GM18870 (cell line): Measurements from ENCODE around the gene HTR6.

ENCODE experiments used
- ATAC-seq: cut with Tn5 transposase; IDR thresholded peaks from one replicate; pipeline ENCODE4 v1.9.1; 2021; ENCODE audit warnings: moderate library complexity; ENCODE audit not compliant: unreplicated experiment

The HTR6 gene

DNA sequence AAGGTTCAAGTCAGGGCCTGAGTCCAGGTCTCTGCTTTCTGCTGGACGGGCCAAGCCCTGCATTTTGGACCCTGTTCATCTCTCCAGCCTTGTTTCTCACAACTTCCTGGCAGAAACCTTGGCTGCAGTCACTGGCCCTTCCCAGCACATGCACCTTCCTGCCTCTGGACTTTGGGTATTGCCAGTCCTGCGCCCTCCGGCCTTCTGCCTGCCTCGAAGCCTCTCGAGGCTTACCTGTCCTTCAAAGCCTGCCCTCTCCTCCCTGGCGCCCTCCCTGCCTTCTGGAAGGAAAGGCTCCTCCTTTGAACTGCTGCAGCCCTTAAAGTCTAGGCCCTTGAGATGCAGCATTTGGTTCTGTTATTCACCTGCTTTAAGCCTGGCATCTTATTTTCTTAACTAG lies 52.8 kb downstream of the HTR6 start:
- no peak for ATAC-seq

GRCh38 chr1:19720174-19720573 lies 55.5 kb downstream of the HTR6 start:
- no peak for ATAC-seq

DNA sequence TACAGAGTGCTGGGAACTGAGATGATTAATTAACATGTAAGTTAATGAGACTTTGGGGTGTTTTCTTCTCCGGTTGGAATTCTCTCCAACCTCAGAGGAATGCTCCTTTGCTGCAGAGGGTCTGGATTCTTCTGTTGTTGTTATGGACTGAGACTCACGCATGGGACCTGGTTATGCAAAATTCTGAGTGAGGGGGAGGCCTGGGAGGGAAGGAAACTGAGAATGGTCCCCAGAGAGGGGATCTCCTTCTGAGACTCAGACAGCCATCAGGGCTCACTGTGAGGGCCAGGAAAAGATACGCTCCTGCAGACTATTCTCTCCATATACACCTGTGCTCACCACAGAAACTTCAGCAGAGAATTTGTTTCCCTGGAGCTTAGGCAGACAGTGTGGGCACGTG lies 56.3 kb downstream of the HTR6 start:
- ATAC-seq = no peak

DNA sequence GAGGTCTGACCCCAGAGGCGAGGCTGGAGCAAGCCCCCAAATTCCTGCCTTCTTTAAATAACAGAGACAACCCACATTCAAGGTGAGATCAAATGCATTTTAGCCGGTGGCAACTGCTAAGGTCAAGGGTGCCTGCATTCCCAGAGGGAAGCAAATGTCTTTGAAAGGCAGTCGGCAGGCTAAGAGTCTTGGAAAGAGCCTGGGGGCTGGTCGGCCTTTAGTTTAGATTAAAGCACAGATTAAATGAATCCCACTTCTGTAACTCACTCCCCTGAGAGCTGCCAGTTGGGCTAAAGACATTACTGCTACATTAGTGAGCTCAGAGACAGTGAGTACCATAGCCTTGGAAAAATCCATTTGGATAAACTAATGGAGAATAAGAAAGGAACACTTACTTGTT lies 59.2 kb downstream of the HTR6 start:
- ATAC-seq = no peak

GRCh38 chr1:19725606-19726005 lies 60.9 kb downstream of the HTR6 start:
- ATAC-seq = no peak

- no peak for ATAC-seq
Measured at GRCh38 chr1:19728413-19729145, 63.9 kb downstream of the HTR6 start.

DNA sequence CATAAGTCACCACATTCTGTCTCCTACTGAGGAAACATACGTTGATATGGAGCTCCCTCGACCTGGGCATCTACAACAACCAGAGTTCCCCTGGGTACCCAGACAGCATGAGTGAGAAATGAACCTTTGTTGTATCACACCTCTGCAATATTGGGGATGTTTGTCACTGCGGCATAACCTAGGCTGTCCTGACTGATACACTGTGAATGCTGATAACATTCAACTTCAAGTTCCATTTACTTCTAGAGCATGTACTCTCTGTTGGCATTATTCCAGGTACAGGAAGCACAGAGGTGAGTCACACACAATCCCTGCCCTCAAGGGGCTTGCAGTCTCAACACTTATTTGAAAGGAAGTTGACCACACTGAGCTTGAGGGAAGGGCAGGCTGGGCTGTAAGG lies 65.6 kb downstream of the HTR6 start:
- ATAC-seq = no peak
